ENCODE data around the gene PTGFR.

DNA sequence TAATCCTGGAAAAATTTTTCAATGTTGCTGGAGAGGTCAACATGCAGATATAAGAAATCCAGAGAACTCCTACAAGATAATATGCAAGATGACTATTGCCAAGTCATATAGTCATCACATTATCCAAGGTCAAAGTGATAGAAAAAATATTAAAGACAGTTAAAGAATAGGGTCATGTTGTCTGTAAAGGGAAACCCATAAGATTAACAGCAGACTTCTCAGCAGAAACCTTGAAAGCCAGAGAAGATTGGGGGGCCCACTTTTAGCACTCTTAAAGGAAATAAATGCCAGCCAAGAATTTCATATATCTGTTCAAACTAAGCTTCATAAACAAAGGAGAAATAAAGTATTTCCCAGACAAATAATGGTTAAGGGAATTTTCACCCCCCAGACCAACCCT is 64.1 kb downstream of the PTGFR start:
- TF ChIP-seq, protein P1, sequence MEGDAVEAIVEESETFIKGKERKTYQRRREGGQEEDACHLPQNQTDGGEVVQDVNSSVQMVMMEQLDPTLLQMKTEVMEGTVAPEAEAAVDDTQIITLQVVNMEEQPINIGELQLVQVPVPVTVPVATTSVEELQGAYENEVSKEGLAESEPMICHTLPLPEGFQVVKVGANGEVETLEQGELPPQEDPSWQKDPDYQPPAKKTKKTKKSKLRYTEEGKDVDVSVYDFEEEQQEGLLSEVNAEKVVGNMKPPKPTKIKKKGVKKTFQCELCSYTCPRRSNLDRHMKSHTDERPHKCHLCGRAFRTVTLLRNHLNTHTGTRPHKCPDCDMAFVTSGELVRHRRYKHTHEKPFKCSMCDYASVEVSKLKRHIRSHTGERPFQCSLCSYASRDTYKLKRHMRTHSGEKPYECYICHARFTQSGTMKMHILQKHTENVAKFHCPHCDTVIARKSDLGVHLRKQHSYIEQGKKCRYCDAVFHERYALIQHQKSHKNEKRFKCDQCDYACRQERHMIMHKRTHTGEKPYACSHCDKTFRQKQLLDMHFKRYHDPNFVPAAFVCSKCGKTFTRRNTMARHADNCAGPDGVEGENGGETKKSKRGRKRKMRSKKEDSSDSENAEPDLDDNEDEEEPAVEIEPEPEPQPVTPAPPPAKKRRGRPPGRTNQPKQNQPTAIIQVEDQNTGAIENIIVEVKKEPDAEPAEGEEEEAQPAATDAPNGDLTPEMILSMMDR (IDR thresholded peaks at IDR 0.05; ENCODE audit: low read depth, low read length), result no peak
- no peak for TF ChIP-seq MYC (IDR thresholded peaks at IDR 0.05; ENCODE audit: low read depth, low read length)

Data from NB4 (cell line).